HepG2 (cell line): ENCODE measurements around the gene SPPL3. TPM values are rescaled to one million over a fixed set of nuclear protein-coding genes. Genes with fewer than 3 reads are reported as not detected.

Experiments used
- ATAC-seq: fragments of 200-7000 bp; cut with Tn5 transposase; 3 replicates; pipeline ENCODE4 v1.9.1; 2020; ENCODE audit warnings: mild to moderate bottlenecking, moderate library complexity
- BruUV-seq: library from RNA; stranded (reverse); fragments of 400-500 nt; replicated peaks from 2 replicates; lab custom pipeline; 2021; lab: Mats Ljungman, UMichigan
- CTCF ChIA-PET: fragments of 300-600 bp; formaldehyde crosslinking; extraction: SDS; loops from one replicate; lab custom pipeline; 2021; ENCODE audit warnings: low total read pairs, inconsistent platforms, low intra/inter-chr PET ratio; lab: Yijun Ruan, JAX
- POLR2A ChIA-PET: fragments of 350-600 bp; sonication (Branson Sonifier 250); formaldehyde crosslinking; loops from one replicate; lab custom pipeline; 2020; ENCODE audit warnings: antibody characterized with exemption, inconsistent platforms; lab: Yijun Ruan, JAX
- DNase-seq: peaks from one replicate; pipeline ENCODE4 v3.0.0-alpha.2; 2015; ENCODE audit warnings: low spot score
- FAIRE-seq: peaks from 3 replicates; lab custom pipeline; 2011; peaks lifted over from hg19 to GRCh38; lab: Jason Lieb, UNC
- H2AFZ ChIP-seq: one replicate; pipeline ENCODE4 v1.6.1; 2011; ENCODE audit warnings: low read length, inconsistent platforms
- H3K27ac ChIP-seq: fragments of 300-600 bp; 3 replicates; pipeline ENCODE4 v1.8.0; 2011; ENCODE audit warnings: mixed run types, mild to moderate bottlenecking, mixed read lengths, low read length, inconsistent platforms; ENCODE audit not compliant: insufficient read depth; ENCODE audit errors: extremely low read length
- H3K27me3 ChIP-seq, 2 experiments: fragments of 200-600 bp in 1 of 2; 2 replicates in 1 of 2; 3 replicates in 1 of 2; pipeline versions ENCODE4 v1.6.0 to v1.8.0; 2011; ENCODE audit warnings: low read length in 2 of 2, mild to moderate bottlenecking in 2 of 2, moderate library complexity in 2 of 2, inconsistent platforms in 1 of 2; ENCODE audit not compliant: insufficient read depth in 2 of 2, control insufficient read depth in 1 of 2
- H3K36me3 ChIP-seq, 2 experiments: fragments of 200-600 bp in 1 of 2; replicated peaks in 1 of 2; 2 replicates in 1 of 2; 3 replicates in 1 of 2; pipeline versions ENCODE4 v1.5.1 to v1.8.0; 2011; ENCODE audit warnings: low read length in 2 of 2, inconsistent platforms in 1 of 2; ENCODE audit not compliant: insufficient read depth in 2 of 2, control insufficient read depth in 1 of 2
- H3K4me1 ChIP-seq: 2 replicates; pipeline ENCODE4 v1.5.1; 2012; ENCODE audit warnings: low read length, inconsistent platforms; ENCODE audit not compliant: insufficient read depth
- H3K4me2 ChIP-seq: 2 replicates; pipeline ENCODE4 v1.6.0; 2011; ENCODE audit warnings: low read depth, low read length, inconsistent platforms
- H3K4me3 ChIP-seq, 3 experiments: fragments of 200-600 bp in 1 of 3; sonication (generic), shearing (Covaris generic) in 1 of 3; replicated peaks in 1 of 3; 2 replicates each; pipeline ENCODE4 v1.5.1; 2011 to 2016; ENCODE audit warnings: low read length in 3 of 3, inconsistent platforms in 2 of 3, low read depth in 2 of 3, mild to moderate bottlenecking in 2 of 3, control low read depth in 1 of 3, mixed read lengths in 1 of 3; ENCODE audit not compliant: insufficient read depth in 1 of 3
- H3K79me2 ChIP-seq: one replicate; pipeline ENCODE4 v1.6.1; 2011; ENCODE audit warnings: low read length, inconsistent platforms; ENCODE audit not compliant: insufficient read depth
- H3K9ac ChIP-seq: 2 replicates; pipeline ENCODE4 v1.6.0; 2011; ENCODE audit warnings: mild to moderate bottlenecking, low read depth, low read length, inconsistent platforms; ENCODE audit not compliant: insufficient read depth
- H3K9me3 ChIP-seq: 2 replicates; pipeline ENCODE4 v1.5.1; 2012; ENCODE audit warnings: mild to moderate bottlenecking, low read length
- H4K20me1 ChIP-seq: 2 replicates; pipeline ENCODE4 v1.6.0; 2011; ENCODE audit warnings: inconsistent platforms, mild to moderate bottlenecking, low read length, moderate library complexity; ENCODE audit not compliant: insufficient read depth
- AGO2 ChIP-seq: fragments of 200-400 bp; formaldehyde crosslinking; optimal IDR thresholded peaks from 2 replicates; pipeline ENCODE3; 2017; ENCODE audit warnings: mild to moderate bottlenecking, low read depth, low read length, moderate library complexity
- DR1 ChIP-seq: sonication (generic); formaldehyde crosslinking; IDR thresholded peaks from 2 replicates; pipeline ENCODE4 v1.8.0; 2021; ENCODE audit warnings: mild to moderate bottlenecking, missing genetic modification reagents, inconsistent platforms
- GABPB1 ChIP-seq: IDR thresholded peaks from 2 replicates; pipeline ENCODE4 v1.6.1; 2016; ENCODE audit warnings: mild to moderate bottlenecking, missing genetic modification reagents, moderate library complexity, missing compliant biosample characterization
- WGBS: methylation state at CpG from one replicate; pipeline ENCODE4 v1.1.6; 2017; ENCODE audit warnings: low lambda C conversion rate; 5-methylcytosine and 5-hydroxymethylcytosine counted together
- in situ Hi-C: cut with HindIII; loops from 2 replicates; pipeline ENCODE4 v1.10.0; 2017; ENCODE audit warnings: low pct_unique_long_range_greater_than_20kb; ENCODE audit not compliant: extremely low pct_ligation_motif_present
- intact Hi-C: fragments of 100-400 bp; cut with micrococcal nuclease; formaldehyde crosslinking; loops from one replicate; pipeline ENCODE4 v1.10.0; 2022; ENCODE audit not compliant: unreplicated experiment
- polyA plus RNA-seq, 8 experiments: library from polyadenylated mRNA; depleted of rRNA in 3 of 8; stranded (reverse) in 7 of 8; unstranded in 1 of 8; fragments of >200 nt; fragmentation: Illumina TruSeq in 4 of 8; extraction: Trizol in 4 of 8; gene quantifications; 2 replicates each; pipeline versions ENCODE4 v1.2.1 to v1.2.3, GENCODE V29; 2011 to 2016; ENCODE audit warnings: low read depth in 4 of 8, missing spikeins in 1 of 8, mixed read lengths in 1 of 8; ENCODE audit not compliant: insufficient read depth in 1 of 8
- total RNA-seq, 5 experiments: library from RNA; depleted of rRNA; stranded (reverse); fragments of >200 nt; fragmentation: Illumina TruSeq; extraction: Trizol; gene quantifications; 2 replicates each; pipeline ENCODE4 v1.2.3, GENCODE V29; 2016; ENCODE audit warnings: low read depth in 1 of 5
- TF ChIP-seq, protein P1 (sequence below): IDR thresholded peaks from 2 replicates; pipeline ENCODE4 v1.6.1; 2016; ENCODE audit warnings: low read depth, control low read depth

Gene SPPL3
- total and polyA plus RNA-seq, 2 of the 13 experiments (the other 11 are each of a cell fraction or from before 2014, with no cell fraction given) = 8.9 to 9.1 TPM

DNA sequence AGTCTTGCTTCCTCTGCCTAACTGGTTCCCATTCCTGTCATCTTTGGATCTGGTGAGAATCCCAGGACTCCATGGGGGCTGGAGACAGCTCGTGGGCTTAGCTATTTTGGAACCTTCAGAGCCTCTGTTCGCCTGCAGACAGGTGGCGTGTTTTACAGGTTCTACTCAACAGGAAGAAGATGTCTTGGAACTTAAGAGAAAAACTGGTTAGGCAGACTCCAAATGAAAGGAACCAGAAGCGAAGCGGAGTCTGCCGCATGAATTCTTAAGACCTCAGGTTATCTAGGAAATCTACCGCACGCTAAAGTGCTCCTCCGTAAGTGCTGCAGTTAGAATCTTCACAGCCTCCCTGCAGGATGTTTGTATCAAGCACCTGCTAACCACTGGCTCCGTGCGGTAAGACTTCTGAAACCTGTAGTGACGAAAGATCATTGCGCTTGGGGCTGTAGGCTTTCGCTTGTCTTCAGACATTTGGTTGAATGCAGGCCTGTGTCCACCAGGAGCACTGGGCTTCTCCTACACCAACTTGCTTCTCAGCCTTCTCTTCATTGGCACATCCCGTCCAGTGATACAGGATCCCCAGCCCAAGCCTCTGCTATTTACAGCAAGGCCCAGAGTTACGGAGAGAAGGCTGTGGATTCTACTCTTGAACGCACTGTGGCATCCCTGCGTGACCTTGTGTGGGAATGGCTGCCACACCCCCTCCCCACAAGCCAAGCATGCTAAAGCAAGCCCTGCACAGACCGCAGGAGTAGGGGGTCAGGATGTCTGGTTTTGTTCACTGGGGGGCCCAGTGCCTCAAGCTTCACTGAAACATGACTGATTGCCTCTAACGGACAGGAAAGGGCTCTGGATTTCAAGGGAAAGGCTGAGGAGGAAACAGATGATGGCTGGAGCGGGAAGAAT is 143.6 kb downstream of the SPPL3 start:
- DNase-seq = no peak
- H3K36me3 ChIP-seq = peaks cover 5 to 36% of the 10 kb centered on the region in 2 experiments
- ATAC-seq = no peak
- no peaks in the 10 kb centered on the region for H3K79me2 ChIP-seq
- no peak for TF ChIP-seq DR1 (CRISPR knock-in tag)
- 93% methylated on average over 19 of the region's 21 CpGs for WGBS
- H4K20me1 ChIP-seq = no peaks in the 10 kb centered on the region
- no peaks in the 10 kb centered on the region for H3K9me3 ChIP-seq
- BruUV-seq = no TSS peak
- in situ Hi-C loops (no loop called here), intact Hi-C loops (no loop called here)
- H3K4me3 ChIP-seq = no peak overlapping the region
- no peak overlapping the region for H3K9ac ChIP-seq
- POLR2A ChIA-PET = no interaction called here
- no peaks in the 10 kb centered on the region for H3K4me1 ChIP-seq
- no peak overlapping the region for H3K4me2 ChIP-seq
- FAIRE-seq = no peak
- H3K27ac ChIP-seq = no peak overlapping the region
- H3K27me3 ChIP-seq = no peaks in the 10 kb centered on the region
- CTCF ChIA-PET = no interaction called here
- no peak overlapping the region for H2AFZ ChIP-seq

DNA sequence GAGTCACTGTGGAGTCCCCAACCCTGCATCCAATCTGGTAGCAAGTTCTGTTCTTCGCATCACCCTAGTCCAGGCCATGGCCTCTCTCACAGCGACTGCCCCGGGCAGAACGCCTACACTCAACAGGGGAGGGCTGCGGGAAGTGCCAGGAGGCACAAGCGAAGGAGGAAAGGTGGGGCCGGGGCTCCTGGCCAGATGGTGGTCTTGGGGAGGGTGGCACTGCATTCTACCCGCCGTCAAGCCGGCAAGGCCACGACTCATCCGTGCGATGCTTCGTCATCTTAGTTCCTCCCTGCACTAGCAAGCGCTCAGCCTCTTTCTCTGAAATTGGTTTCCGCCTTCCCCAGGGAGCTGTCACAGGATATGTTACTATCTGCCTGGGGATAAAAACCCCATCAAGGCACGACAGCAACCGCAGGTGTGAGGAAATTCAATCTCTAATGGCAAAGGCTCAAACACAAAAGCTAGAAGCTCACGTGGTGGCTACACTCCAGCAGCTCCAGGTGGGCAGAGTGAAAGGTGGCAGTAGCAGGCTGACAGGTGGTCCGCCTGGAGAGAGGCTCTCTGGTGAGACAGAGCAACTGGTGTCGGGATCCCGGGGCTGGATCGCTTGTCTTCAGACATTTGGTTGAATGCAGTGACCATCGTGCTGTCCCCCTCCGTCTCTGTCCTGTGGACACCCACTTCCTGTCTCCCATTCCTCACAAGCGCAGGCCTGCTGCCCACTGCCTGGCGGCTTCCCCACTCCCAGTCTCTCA is 144.4 kb downstream of the SPPL3 start:
- Histone ChIP-seq H3K36me3 (peaks cover 5 to 29% of the 10 kb centered on the region in 2 experiments), H3K4me2 (no peak overlapping the region), H2AFZ (no peak overlapping the region), H3K79me2 (no peaks in the 10 kb centered on the region), H3K27ac (no peak overlapping the region), H3K9me3 (peaks cover 5% of the 10 kb centered on the region; the same call in 1 of the 2 replicates), H3K4me1 (no peaks in the 10 kb centered on the region), H3K9ac (no peak overlapping the region), H3K27me3 (no peaks in the 10 kb centered on the region), H3K4me3 (no peak overlapping the region), H4K20me1 (no peaks in the 10 kb centered on the region)
- WGBS = 96% methylated on average over 24 of the region's 27 CpGs
- FAIRE-seq (no peak), ATAC-seq (no peak), DNase-seq (no peak)
- ChIA-PET POLR2A (interaction anchor here (1.7 kb wide), 1 partner anchor 218 kb away, joined by 3 read pairs; the partner anchor contains the start of gene HNF1A), CTCF (no interaction called here)
- TF ChIP-seq, protein P1, sequence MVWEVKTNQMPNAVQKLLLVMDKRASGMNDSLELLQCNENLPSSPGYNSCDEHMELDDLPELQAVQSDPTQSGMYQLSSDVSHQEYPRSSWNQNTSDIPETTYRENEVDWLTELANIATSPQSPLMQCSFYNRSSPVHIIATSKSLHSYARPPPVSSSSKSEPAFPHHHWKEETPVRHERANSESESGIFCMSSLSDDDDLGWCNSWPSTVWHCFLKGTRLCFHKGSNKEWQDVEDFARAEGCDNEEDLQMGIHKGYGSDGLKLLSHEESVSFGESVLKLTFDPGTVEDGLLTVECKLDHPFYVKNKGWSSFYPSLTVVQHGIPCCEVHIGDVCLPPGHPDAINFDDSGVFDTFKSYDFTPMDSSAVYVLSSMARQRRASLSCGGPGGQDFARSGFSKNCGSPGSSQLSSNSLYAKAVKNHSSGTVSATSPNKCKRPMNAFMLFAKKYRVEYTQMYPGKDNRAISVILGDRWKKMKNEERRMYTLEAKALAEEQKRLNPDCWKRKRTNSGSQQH = no peak
- TF ChIP-seq AGO2 (peak; percentile 27), GABPB1 (CRISPR knock-in tag) (no peak)
- in situ Hi-C loops = no loop called here
- intact Hi-C loops = no loop called here
- BruUV-seq = no TSS peak
